Naive thymus-derived CD8-positive, alpha-beta T cell (primary cell): ENCODE results near the gene CHRNB2. TPM values are rescaled to one million over a fixed set of nuclear protein-coding genes. Genes with fewer than 3 reads are reported as not detected.
A peak's percentile ranks its signal among the peaks of the same experiment; 100 is the strongest.
"Not testable (repeated sequence)": the region's sequence is repeated elsewhere in the genome, so short reads cannot be mapped to it uniquely, and the experiment has no call there.

Experiments
- ATAC-seq, 2 donors: fragments of 150-1000 bp; cut with Tn5 transposase in 1 of 2; sonication (Bioruptor Pico), chemical (Tn5 transposase) in 1 of 2; 1 replicate in 1 of 2; 2 replicates in 1 of 2; pipeline ENCODE4 v1.10.0; 2021; ENCODE audit warnings: mild to moderate bottlenecking in 2 of 2, moderate library complexity in 2 of 2
- POLR2A ChIA-PET: fragments of 350-600 bp; sonication (Branson Sonifier 250); formaldehyde crosslinking; loops from one replicate; lab custom pipeline; 2021; ENCODE audit warnings: antibody characterized with exemption; lab: Charles Lee
- DNase-seq, 10 donors: peaks; one replicate each; pipeline versions ENCODE4 v3.0.0 to v3.0.0-alpha.2; 2020 to 2022
- H3K27ac Mint-ChIP-seq, 10 donors: one replicate each; pipeline ENCODE4 v1.8.0; 2020 to 2022; ENCODE audit warnings: mild to moderate bottlenecking in 10 of 10, mixed read lengths in 10 of 10, moderate library complexity in 4 of 10, inconsistent platforms in 1 of 10
- H3K27me3 Mint-ChIP-seq, 5 donors: one replicate each; pipeline ENCODE4 v1.8.0; 2021 to 2022; ENCODE audit warnings: mixed read lengths in 5 of 5
- H3K36me3 Mint-ChIP-seq, 3 donors: one replicate each; pipeline ENCODE4 v1.8.0; 2020 to 2022; ENCODE audit warnings: mixed read lengths in 3 of 3, mild to moderate bottlenecking in 2 of 3, inconsistent platforms in 1 of 3
- H3K4me1 Mint-ChIP-seq, 4 donors: one replicate each; pipeline ENCODE4 v1.8.0; 2021 to 2022; ENCODE audit warnings: mixed read lengths in 4 of 4
- H3K4me3 Mint-ChIP-seq, 10 donors: one replicate each; pipeline ENCODE4 v1.8.0; 2020 to 2022; ENCODE audit warnings: mild to moderate bottlenecking in 10 of 10, mixed read lengths in 10 of 10, moderate library complexity in 6 of 10, inconsistent platforms in 1 of 10
- H3K9me3 Mint-ChIP-seq, 9 donors: one replicate each; pipeline ENCODE4 v1.8.0; 2020 to 2022; ENCODE audit warnings: mixed read lengths in 9 of 9, mild to moderate bottlenecking in 3 of 9, inconsistent platforms in 1 of 9, moderate library complexity in 1 of 9
- polyA plus RNA-seq, 3 donors: library from polyadenylated mRNA; unstranded; fragments of 300-500 nt; fragmentation: Illumina TruSeq; gene quantifications; one replicate each; pipeline ENCODE4 v1.2.3, GENCODE V29; 2021
- total RNA-seq, 8 experiments: library from RNA in 2 of 8; stranded (reverse) in 2 of 8; gene quantifications; one replicate each; pipeline ENCODE4 v1.2.3 and lab custom pipeline; 2021 to 2026

CHRNB2 gene
- total RNA-seq: not detected
- polyA plus RNA-seq: under 1 TPM in 1 of 3 donors, not detected in 2; 0.03 TPM
- total RNA-seq (lab: John Stamatoyannopoulos, UW): 0 to 0.21 (median 0.03) reads per million in 6 experiments

GRCh38 chr1:154567386-154568156, at the start of gene CHRNB2:
CHRNB2 (plus strand) TSS chr1:154567778; CDS start chr1:154568045, 267 bp downstream.
- H3K36me3 Mint-ChIP-seq: no peaks in the 10 kb centered on the region
- peaks cover 3 to 14% (median 10%) of the 10 kb centered on the region in 4 donors for H3K4me1 Mint-ChIP-seq
- peak; percentile 53 to 86 (median 74) for DNase-seq
- H3K9me3 Mint-ChIP-seq: no peaks in the 10 kb centered on the region
- H3K27me3 Mint-ChIP-seq: peaks cover 7 to 34% (median 23%) of the 10 kb centered on the region in 5 donors
- POLR2A ChIA-PET: interaction anchor here (1.3 kb wide), 1 partner anchor 9 kb away, joined by 6 read pairs; no protein-coding TSS in a partner anchor
- ATAC-seq: peak; percentile 99
- H3K27ac Mint-ChIP-seq: peak within 1 kb of the TSS in 4 of 10 donors; percentile 40 to 68 (median 52)
- H3K4me3 Mint-ChIP-seq: peak within 1 kb of the TSS in 6 of 10 donors; percentile 18 to 75 (median 46)

DNA sequence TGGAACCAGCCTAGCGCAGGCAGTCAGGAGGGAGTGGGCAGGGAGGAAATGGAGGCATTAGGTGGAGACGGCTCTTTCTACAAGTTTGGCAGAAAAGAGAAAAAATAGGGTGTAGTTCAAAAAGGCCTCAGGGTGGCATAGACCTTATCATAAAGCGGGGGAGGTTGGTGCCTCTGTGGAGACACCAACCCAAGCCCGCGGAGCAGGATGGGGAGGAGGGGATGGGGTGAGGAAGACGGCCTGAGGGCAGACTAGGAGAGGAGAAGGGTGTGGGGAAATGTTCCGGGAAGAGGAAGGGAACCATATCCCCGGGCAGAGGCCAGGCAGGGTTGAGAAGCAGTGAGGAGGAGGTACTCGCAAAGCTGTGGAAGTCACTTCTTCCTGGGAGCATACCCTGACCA, 48.0 kb upstream of the CHRNB2 start:
- POLR2A ChIA-PET: no interaction called here
- H3K4me1 Mint-ChIP-seq: no peaks in the 10 kb centered on the region
- no peaks in the 10 kb centered on the region for H3K9me3 Mint-ChIP-seq
- H3K27ac Mint-ChIP-seq: no peak overlapping the region
- no peak overlapping the region for H3K4me3 Mint-ChIP-seq
- DNase-seq (no peak), ATAC-seq (no peak)
- no peaks in the 10 kb centered on the region for H3K36me3 Mint-ChIP-seq
- H3K27me3 Mint-ChIP-seq: peaks cover 3 to 12% (median 9%) of the 10 kb centered on the region in 5 donors

DNA sequence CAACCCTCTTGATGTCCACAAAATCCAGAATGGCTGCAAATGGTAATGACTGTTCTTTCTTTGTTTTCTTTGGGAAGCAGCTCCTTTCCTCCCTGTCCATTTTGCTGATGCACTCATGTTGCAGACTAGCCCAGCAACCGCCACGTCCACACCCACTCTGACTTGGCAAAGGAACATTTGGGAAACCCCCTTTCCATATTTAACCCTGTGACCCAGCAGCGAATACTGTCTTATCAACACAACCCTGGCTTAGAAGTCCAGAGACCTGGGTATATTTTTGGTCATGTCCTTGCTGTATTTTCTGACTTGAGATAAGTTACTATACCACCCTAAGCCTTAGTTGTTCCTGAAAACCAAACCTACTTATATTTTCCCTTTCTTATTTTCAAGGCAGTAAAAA, 47.2 kb upstream of the CHRNB2 start:
- peaks cover 5 to 12% (median 7%) of the 10 kb centered on the region in 5 donors for H3K27me3 Mint-ChIP-seq
- no peaks in the 10 kb centered on the region for H3K4me1 Mint-ChIP-seq
- no peak for DNase-seq
- no peak for ATAC-seq
- no peak overlapping the region for H3K4me3 Mint-ChIP-seq
- no peak overlapping the region for H3K27ac Mint-ChIP-seq
- POLR2A ChIA-PET: no interaction called here
- H3K9me3 Mint-ChIP-seq: no peaks in the 10 kb centered on the region
- H3K36me3 Mint-ChIP-seq: no peaks in the 10 kb centered on the region

DNA sequence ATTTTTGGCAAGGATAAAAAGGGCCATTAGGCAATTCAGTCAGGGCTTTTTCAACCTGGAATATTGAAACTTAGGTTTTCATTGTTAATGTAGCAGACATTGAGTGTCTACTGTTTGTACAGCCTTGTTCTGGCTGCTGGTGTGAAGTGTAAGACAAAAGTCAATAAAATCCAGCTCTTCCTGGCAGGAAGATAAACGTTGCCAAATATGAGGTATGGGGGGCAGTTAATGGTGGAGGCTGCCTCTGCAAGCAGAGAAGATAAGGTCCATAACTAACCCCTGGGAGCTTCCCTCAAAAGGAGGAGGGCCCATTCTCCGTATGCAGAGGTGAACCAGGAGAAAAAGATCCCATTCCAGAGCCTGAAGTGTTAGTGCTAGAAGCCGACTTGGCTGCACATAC, 45.9 kb upstream of the CHRNB2 start:
- DNase-seq: no peak
- H3K4me1 Mint-ChIP-seq: no peaks in the 10 kb centered on the region
- no peak for ATAC-seq
- H3K36me3 Mint-ChIP-seq: no peaks in the 10 kb centered on the region
- no peaks in the 10 kb centered on the region for H3K9me3 Mint-ChIP-seq
- peaks cover 4 to 12% (median 6%) of the 10 kb centered on the region in 5 donors for H3K27me3 Mint-ChIP-seq
- no peak overlapping the region for H3K27ac Mint-ChIP-seq
- POLR2A ChIA-PET: no interaction called here
- H3K4me3 Mint-ChIP-seq: no peak overlapping the region

GRCh38 chr1:154524881-154525280, 42.7 kb upstream of the CHRNB2 start:
- Mint-ChIP-seq H3K27ac (no peak overlapping the region), H3K9me3 (no peaks in the 10 kb centered on the region), H3K36me3 (no peaks in the 10 kb centered on the region), H3K27me3 (peaks cover 0 to 12% (median 5%) of the 10 kb centered on the region in 5 donors), H3K4me3 (no peak overlapping the region), H3K4me1 (no peaks in the 10 kb centered on the region)
- DNase-seq: no peak
- POLR2A ChIA-PET: interaction anchor here (0.6 kb wide), 1 partner anchor 415 kb away, joined by 3 read pairs; no protein-coding TSS in a partner anchor
- ATAC-seq: no peak

- Mint-ChIP-seq H3K27ac (no peak overlapping the region), H3K36me3 (no peaks in the 10 kb centered on the region), H3K4me3 (no peak overlapping the region), H3K9me3 (no peaks in the 10 kb centered on the region), H3K4me1 (no peaks in the 10 kb centered on the region), H3K27me3 (peaks cover 0 to 12% (median 5%) of the 10 kb centered on the region in 5 donors)
- ATAC-seq (no peak), DNase-seq (no peak)
- POLR2A ChIA-PET: no interaction called here
These were observed 40.4 kb upstream of the CHRNB2 start for GRCh38 chr1:154527192-154527591.

GRCh38 chr1:154529308-154529707, 38.3 kb upstream of the CHRNB2 start:
- DNase-seq (no peak), ATAC-seq (no peak)
- POLR2A ChIA-PET: interaction anchor here (0.7 kb wide), 1 partner anchor 16 kb away, joined by 3 read pairs; no protein-coding TSS in a partner anchor
- Mint-ChIP-seq H3K27me3 (peaks cover 0 to 7% (median 3%) of the 10 kb centered on the region in 5 donors), H3K4me3 (no peak overlapping the region), H3K9me3 (no peaks in the 10 kb centered on the region), H3K36me3 (no peaks in the 10 kb centered on the region), H3K4me1 (no peaks in the 10 kb centered on the region), H3K27ac (no peak overlapping the region)

GRCh38 chr1:154531950-154532349, 35.6 kb upstream of the CHRNB2 start:
- H3K36me3 Mint-ChIP-seq, ATAC-seq, DNase-seq, POLR2A ChIA-PET, H3K27ac Mint-ChIP-seq, H3K4me3 Mint-ChIP-seq, H3K27me3 Mint-ChIP-seq, H3K4me1 Mint-ChIP-seq, H3K9me3 Mint-ChIP-seq: not testable (repeated sequence)

- Mint-ChIP-seq H3K9me3 (peaks cover 0 to 5% (median 0%) of the 10 kb centered on the region in 9 donors), H3K27ac (no peak overlapping the region), H3K27me3 (peaks cover 0 to 8% (median 5%) of the 10 kb centered on the region in 5 donors), H3K4me1 (no peaks in the 10 kb centered on the region), H3K36me3 (no peaks in the 10 kb centered on the region), H3K4me3 (no peak overlapping the region)
- DNase-seq (no peak), ATAC-seq (no peak)
- POLR2A ChIA-PET: no interaction called here
These were observed 33.4 kb upstream of the CHRNB2 start for GRCh38 chr1:154533952-154534844.

DNA sequence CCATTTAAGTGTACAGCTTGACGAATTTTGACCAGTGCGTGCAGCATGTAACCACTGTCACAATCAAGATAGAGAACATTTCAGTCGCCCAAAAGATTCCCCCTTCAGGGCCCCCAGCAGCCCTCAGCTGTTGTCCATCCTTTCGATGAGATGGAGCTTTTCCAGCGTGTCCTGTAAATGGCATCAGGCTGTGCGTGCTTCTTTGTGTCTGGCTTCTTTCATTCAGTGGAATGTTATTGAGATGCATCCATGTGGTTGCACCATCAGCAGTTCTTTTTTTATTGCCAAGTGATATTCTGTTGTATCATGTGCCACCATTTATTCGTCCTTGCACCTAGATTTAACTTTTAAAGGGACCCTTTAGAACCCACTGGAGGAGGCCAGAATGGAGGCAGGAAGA, 31.0 kb upstream of the CHRNB2 start:
- POLR2A ChIA-PET: no interaction called here
- peaks cover 0 to 14% (median 10%) of the 10 kb centered on the region in 5 donors for H3K27me3 Mint-ChIP-seq

DNA sequence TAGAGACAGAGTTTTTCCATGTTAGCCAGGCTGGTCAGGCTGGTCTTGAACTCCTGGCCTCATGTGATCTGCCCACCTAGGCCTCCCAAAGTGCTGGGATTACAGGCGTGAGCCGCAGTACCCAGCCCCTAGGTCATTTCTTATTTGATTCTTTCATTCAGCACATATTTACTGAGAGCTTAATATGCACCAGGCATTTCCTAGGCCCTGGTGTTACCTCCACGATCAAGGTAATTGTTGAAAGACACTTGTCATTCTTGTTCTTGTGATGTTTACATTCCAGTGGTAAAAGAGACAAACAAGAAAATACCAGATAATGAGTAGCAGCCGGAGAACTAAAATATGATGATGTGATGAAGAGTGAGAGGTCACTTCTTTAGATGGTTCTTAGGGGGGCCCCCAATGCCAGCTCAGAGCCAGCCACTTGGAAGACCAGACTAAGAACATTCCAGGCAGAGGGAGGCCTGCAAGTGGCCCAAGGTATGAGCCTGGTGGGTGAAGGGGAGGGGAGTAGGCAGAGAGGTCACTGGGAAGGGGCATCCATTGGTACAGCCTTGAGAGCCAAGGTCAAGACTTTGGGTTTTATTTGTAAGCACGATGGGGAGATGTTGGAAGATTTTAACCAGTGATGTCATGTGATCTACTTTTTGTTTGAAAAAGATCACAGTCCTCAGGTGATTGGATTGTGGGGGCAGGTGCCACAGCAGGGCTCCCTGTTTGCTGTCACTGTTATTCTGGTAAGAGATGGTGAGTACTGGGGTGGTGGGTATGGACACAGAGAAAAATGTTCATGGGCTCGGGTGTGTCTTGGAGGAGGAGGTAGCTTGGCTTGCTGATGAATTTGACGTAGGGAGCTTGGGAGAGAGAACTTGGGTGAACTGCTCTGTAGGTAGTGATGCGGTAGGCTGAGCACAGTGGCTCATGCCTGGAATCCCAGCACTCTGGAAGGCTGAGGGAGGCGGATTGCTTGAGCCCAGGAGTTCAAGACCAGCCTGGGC, 27.8 kb upstream of the CHRNB2 start:
- peak overlapping the region in 2 of 10 donors; percentile 36 to 86 for H3K27ac Mint-ChIP-seq
- peaks cover 0 to 3% (median 0%) of the 10 kb centered on the region in 4 donors for H3K4me1 Mint-ChIP-seq
- no peaks in the 10 kb centered on the region for H3K36me3 Mint-ChIP-seq
- ATAC-seq: no peak
- H3K4me3 Mint-ChIP-seq: no peak overlapping the region
- peaks cover 0 to 5% (median 0%) of the 10 kb centered on the region in 9 donors for H3K9me3 Mint-ChIP-seq
- peaks cover 0 to 15% (median 8%) of the 10 kb centered on the region in 5 donors for H3K27me3 Mint-ChIP-seq
- no peak for DNase-seq
- POLR2A ChIA-PET: no interaction called here

More for the DNA sequence above, 31.0 kb upstream of the CHRNB2 start:
- peaks cover 0 to 5% (median 0%) of the 10 kb centered on the region in 9 donors for H3K9me3 Mint-ChIP-seq
- DNase-seq: no peak
- no peak overlapping the region for H3K4me3 Mint-ChIP-seq
- H3K4me1 Mint-ChIP-seq: peaks cover 0 to 3% (median 0%) of the 10 kb centered on the region in 4 donors
- ATAC-seq: no peak
- no peaks in the 10 kb centered on the region for H3K36me3 Mint-ChIP-seq
- no peak overlapping the region for H3K27ac Mint-ChIP-seq

- no peak for ATAC-seq
- H3K4me3 Mint-ChIP-seq: no peak overlapping the region
- DNase-seq: no peak
- H3K9me3 Mint-ChIP-seq: no peaks in the 10 kb centered on the region
- no peaks in the 10 kb centered on the region for H3K36me3 Mint-ChIP-seq
- no peak overlapping the region for H3K27ac Mint-ChIP-seq
- POLR2A ChIA-PET: no interaction called here
- peaks cover 0 to 8% (median 0%) of the 10 kb centered on the region in 4 donors for H3K4me1 Mint-ChIP-seq
- peaks cover 0 to 11% (median 8%) of the 10 kb centered on the region in 5 donors for H3K27me3 Mint-ChIP-seq
These were observed 26.3 kb upstream of the CHRNB2 start for GRCh38 chr1:154541231-154541630.
